DND-41 (cell line): ENCODE measurements around the gene OR10W1.

Source experiments
- ATAC-seq: fragments of 200-7000 bp; cut with Tn5 transposase; 3 replicates; pipeline ENCODE4 v1.9.1; 2021; ENCODE audit warnings: low read depth; ENCODE audit not compliant: insufficient read depth
- DNase-seq: peaks from one replicate; pipeline ENCODE4 v3.0.0-alpha.2; 2020
- H2AFZ ChIP-seq: 2 replicates; pipeline ENCODE4 v1.6.0; 2012; ENCODE audit warnings: low read depth, low read length
- H3K27ac ChIP-seq: 2 replicates; pipeline ENCODE4 v1.5.1; 2012; ENCODE audit warnings: low read length, inconsistent platforms
- H3K27me3 ChIP-seq: fragments of 200-600 bp; sonication (generic); 2 replicates; pipeline ENCODE4 v1.6.0; 2012; ENCODE audit warnings: low read length, mild to moderate bottlenecking, inconsistent platforms; ENCODE audit not compliant: insufficient read depth, poor library complexity
- H3K36me3 ChIP-seq: 2 replicates; pipeline ENCODE4 v1.5.1; 2012; ENCODE audit warnings: low read length, inconsistent platforms; ENCODE audit not compliant: insufficient read depth
- H3K4me1 ChIP-seq: 2 replicates; pipeline ENCODE4 v1.5.1; 2012; ENCODE audit warnings: mild to moderate bottlenecking, low read length; ENCODE audit not compliant: insufficient read depth
- H3K4me2 ChIP-seq: 2 replicates; pipeline ENCODE4 v1.6.0; 2012; ENCODE audit warnings: mild to moderate bottlenecking, moderate library complexity, low read length, inconsistent platforms; ENCODE audit not compliant: insufficient read depth
- H3K4me3 ChIP-seq, 2 experiments: fragments of 200-600 bp in 1 of 2; shearing (Covaris generic) in 1 of 2; 2 replicates each; pipeline ENCODE4 v1.5.1; 2012 to 2016; ENCODE audit warnings: inconsistent platforms in 2 of 2, low read length in 2 of 2, mild to moderate bottlenecking in 2 of 2, low read depth in 1 of 2, moderate library complexity in 1 of 2
- H3K79me2 ChIP-seq: 2 replicates; pipeline ENCODE4 v1.6.0; 2012; ENCODE audit warnings: low read length, inconsistent platforms; ENCODE audit not compliant: insufficient read depth
- H3K9ac ChIP-seq: 2 replicates; pipeline ENCODE4 v1.6.0; 2012; ENCODE audit warnings: low read depth, mild to moderate bottlenecking, inconsistent platforms, low read length, moderate library complexity
- H3K9me3 ChIP-seq: 2 replicates; pipeline ENCODE4 v1.5.1; 2012; ENCODE audit warnings: low read length, moderate library complexity, mild to moderate bottlenecking, inconsistent platforms; ENCODE audit not compliant: insufficient read depth, severe bottlenecking
- H4K20me1 ChIP-seq: 2 replicates; pipeline ENCODE4 v1.6.0; 2012; ENCODE audit warnings: low read length; ENCODE audit not compliant: insufficient read depth
- CTCF ChIP-seq: IDR thresholded peaks from 2 replicates; pipeline ENCODE4 v1.5.1; 2012; ENCODE audit warnings: borderline replicate concordance, low read length, moderate library complexity, mild to moderate bottlenecking; ENCODE audit not compliant: poor library complexity, severe bottlenecking; ENCODE audit errors: extremely low read depth
- EZH2 ChIP-seq: IDR thresholded peaks from 3 replicates; pipeline ENCODE4 v1.6.1; 2012; ENCODE audit warnings: borderline replicate concordance, low read depth, mild to moderate bottlenecking, moderate library complexity, low read length, inconsistent platforms; ENCODE audit not compliant: severe bottlenecking

Gene OR10W1

GRCh38 chr11:58243954-58244353, 24.1 kb downstream of the OR10W1 start:
- ATAC-seq (no peak), DNase-seq (no peak)
- TF ChIP-seq CTCF: no peak
- no peak for TF ChIP-seq EZH2
- Histone ChIP-seq H3K79me2 (no peaks in the 10 kb centered on the region), H3K27ac (no peak overlapping the region), H3K9ac (no peak overlapping the region), H2AFZ (no peak overlapping the region), H3K9me3 (no peaks in the 10 kb centered on the region), H3K36me3 (no peaks in the 10 kb centered on the region), H3K4me1 (no peaks in the 10 kb centered on the region), H3K4me3 (no peak overlapping the region), H3K27me3 (no peaks in the 10 kb centered on the region), H4K20me1 (no peaks in the 10 kb centered on the region), H3K4me2 (no peak overlapping the region)

- ATAC-seq: no peak
- no peaks in the 10 kb centered on the region for H3K36me3 ChIP-seq
- no peaks in the 10 kb centered on the region for H3K27me3 ChIP-seq
These were observed 40.0 kb downstream of the OR10W1 start for GRCh38 chr11:58227956-58228615.

GRCh38 chr11:58222721-58223120, 45.3 kb downstream of the OR10W1 start:
- H3K9me3 ChIP-seq: no peaks in the 10 kb centered on the region
- DNase-seq: no peak
- H3K4me2 ChIP-seq: no peak overlapping the region
- ATAC-seq: no peak
- H3K27ac ChIP-seq: no peak overlapping the region
- no peaks in the 10 kb centered on the region for H3K79me2 ChIP-seq
- H2AFZ ChIP-seq: no peak overlapping the region
- H3K4me3 ChIP-seq: no peak overlapping the region
- H3K36me3 ChIP-seq: no peaks in the 10 kb centered on the region
- H3K27me3 ChIP-seq: no peaks in the 10 kb centered on the region
- no peak for TF ChIP-seq EZH2
- no peak for TF ChIP-seq CTCF
- H3K9ac ChIP-seq: no peak overlapping the region
- no peaks in the 10 kb centered on the region for H3K4me1 ChIP-seq
- H4K20me1 ChIP-seq: no peaks in the 10 kb centered on the region

More at GRCh38 chr11:58227956-58228615, 40.0 kb downstream of the OR10W1 start:
- Histone ChIP-seq H3K4me1 (no peaks in the 10 kb centered on the region), H3K4me3 (no peak overlapping the region), H2AFZ (no peak overlapping the region), H3K27ac (no peak overlapping the region), H4K20me1 (no peaks in the 10 kb centered on the region), H3K9me3 (no peaks in the 10 kb centered on the region), H3K79me2 (no peaks in the 10 kb centered on the region), H3K9ac (no peak overlapping the region), H3K4me2 (no peak overlapping the region)
- DNase-seq: no peak
- TF ChIP-seq EZH2 (no peak), CTCF (no peak)
